ENCODE measurements around the gene FMN2. TPM values are rescaled to one million over a fixed set of nuclear protein-coding genes. Genes with fewer than 3 reads are reported as not detected.

Gene FMN2
- total RNA-seq, 1 experiment from 2014 or later, result 0.59 TPM

DNA sequence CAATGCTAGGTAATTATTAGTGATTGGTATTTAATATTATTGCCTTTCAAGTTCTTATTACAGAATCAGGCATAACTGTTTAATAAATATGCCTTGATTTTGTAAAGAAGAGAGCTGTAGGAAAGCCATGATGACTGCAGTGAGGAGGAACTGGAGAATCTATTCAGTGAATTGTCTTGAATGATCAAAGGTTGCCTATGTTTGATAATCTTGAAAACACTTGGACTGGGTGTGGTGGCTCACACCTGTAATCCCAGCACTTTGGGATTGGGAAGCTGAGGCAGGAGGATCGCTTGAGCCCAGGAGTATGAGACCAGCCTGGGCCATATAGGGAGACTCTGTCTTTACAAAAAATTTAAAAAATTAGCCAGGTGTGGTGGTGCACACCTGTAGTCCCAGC is 42.4 kb downstream of the FMN2 start:
- H4K20me1 ChIP-seq (ENCODE audit: control insufficient read depth, insufficient read depth, insufficient read length), result no peaks in the 10 kb centered on the region
- H2AK5ac ChIP-seq (ENCODE audit: insufficient read length, low read length), result no peak overlapping the region
- no peak overlapping the region for H2BK120ac ChIP-seq (ENCODE audit: low read depth, low read length, poor library complexity, severe bottlenecking)
- Mint-ChIP-seq H3K36me3 (ENCODE audit: insufficient read depth in 1 of 3, low read depth in 3 of 3) (no peaks in the 10 kb centered on the region), H3K27ac (no peak overlapping the region), H3K4me3 (no peak overlapping the region), H3K27me3 (ENCODE audit: low read depth) (peaks cover 1% of the 10 kb centered on the region; the same call in 1 of the 2 replicates), H3K9me3 (no peaks in the 10 kb centered on the region), H3K4me1 (peaks cover 6 to 10% of the 10 kb centered on the region in 2 experiments)
- no peaks in the 10 kb centered on the region for H3K79me1 ChIP-seq (ENCODE audit: insufficient read depth, low read depth, low read length, poor library complexity, severe bottlenecking)
- H2BK12ac ChIP-seq (ENCODE audit: insufficient read length, low read depth, low read length), result no peak overlapping the region
- no peaks in the 10 kb centered on the region for H3K9me3 ChIP-seq (ENCODE audit: control insufficient read depth, low read depth, low read length)
- no peak overlapping the region for H2BK20ac ChIP-seq (ENCODE audit: low read depth, low read length, poor library complexity, severe bottlenecking)
- TF ChIP-seq, protein P1, sequence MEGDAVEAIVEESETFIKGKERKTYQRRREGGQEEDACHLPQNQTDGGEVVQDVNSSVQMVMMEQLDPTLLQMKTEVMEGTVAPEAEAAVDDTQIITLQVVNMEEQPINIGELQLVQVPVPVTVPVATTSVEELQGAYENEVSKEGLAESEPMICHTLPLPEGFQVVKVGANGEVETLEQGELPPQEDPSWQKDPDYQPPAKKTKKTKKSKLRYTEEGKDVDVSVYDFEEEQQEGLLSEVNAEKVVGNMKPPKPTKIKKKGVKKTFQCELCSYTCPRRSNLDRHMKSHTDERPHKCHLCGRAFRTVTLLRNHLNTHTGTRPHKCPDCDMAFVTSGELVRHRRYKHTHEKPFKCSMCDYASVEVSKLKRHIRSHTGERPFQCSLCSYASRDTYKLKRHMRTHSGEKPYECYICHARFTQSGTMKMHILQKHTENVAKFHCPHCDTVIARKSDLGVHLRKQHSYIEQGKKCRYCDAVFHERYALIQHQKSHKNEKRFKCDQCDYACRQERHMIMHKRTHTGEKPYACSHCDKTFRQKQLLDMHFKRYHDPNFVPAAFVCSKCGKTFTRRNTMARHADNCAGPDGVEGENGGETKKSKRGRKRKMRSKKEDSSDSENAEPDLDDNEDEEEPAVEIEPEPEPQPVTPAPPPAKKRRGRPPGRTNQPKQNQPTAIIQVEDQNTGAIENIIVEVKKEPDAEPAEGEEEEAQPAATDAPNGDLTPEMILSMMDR (conservative IDR thresholded peaks at IDR 0.05), result no peak
- no peak overlapping the region for H2BK5ac ChIP-seq (ENCODE audit: insufficient read length, low read length)
- no peak overlapping the region for H4K8ac ChIP-seq (replicated peaks; ENCODE audit: insufficient read length, low read depth, low read length)
- H3K4me2 ChIP-seq (ENCODE audit: insufficient read depth, insufficient read length, low read length), result no peak overlapping the region
- no peak overlapping the region for H3K27ac ChIP-seq (ENCODE audit: insufficient read length, low read depth, low read length)
- no peaks in the 10 kb centered on the region for H3K23me2 ChIP-seq (ENCODE audit: insufficient read length, low read depth, low read length, poor library complexity, severe bottlenecking)
- no peak overlapping the region for H4K91ac ChIP-seq (ENCODE audit: insufficient read length, low read depth, low read length)
- H3K27me3 ChIP-seq (ENCODE audit: insufficient read depth, low read length), result no peaks in the 10 kb centered on the region
- H3K4ac ChIP-seq (ENCODE audit: low read depth, low read length), result no peak overlapping the region
- H3K18ac ChIP-seq (ENCODE audit: insufficient read length, low read depth, low read length), result no peak overlapping the region
- no peak overlapping the region for H2BK15ac ChIP-seq (ENCODE audit: low read depth, low read length)
- no peak overlapping the region for H3K23ac ChIP-seq (ENCODE audit: insufficient read length, low read depth, low read length)
- H3K14ac ChIP-seq (ENCODE audit: insufficient read depth, low read length), result no peak overlapping the region
- H3K79me2 ChIP-seq (ENCODE audit: insufficient read depth, low read length), result no peaks in the 10 kb centered on the region
- DNase-seq, result no peak
- WGBS (ENCODE audit: extremely low coverage, insufficient read length, low lambda C conversion rate), result no CpG with 5 or more reads among the region's 1 CpG
- H2AFZ ChIP-seq (ENCODE audit: low read length), result no peak overlapping the region
- no peak overlapping the region for H3K9ac ChIP-seq (ENCODE audit: extremely low read depth, insufficient read length, low read length)
- peaks cover 2% of the 10 kb centered on the region; the same call in 1 of the 2 replicates for H3K4me1 ChIP-seq (ENCODE audit: insufficient read depth, low read length)
- H3T11ph ChIP-seq (ENCODE audit: low read length), result no peak overlapping the region
- no peak overlapping the region for H4K5ac ChIP-seq (ENCODE audit: insufficient read length, low read depth, low read length)
- H3K56ac ChIP-seq (ENCODE audit: insufficient read length, low read depth, low read length), result no peak overlapping the region
